ENCODE data around the gene SPRYD4.

The SPRYD4 gene

DNA sequence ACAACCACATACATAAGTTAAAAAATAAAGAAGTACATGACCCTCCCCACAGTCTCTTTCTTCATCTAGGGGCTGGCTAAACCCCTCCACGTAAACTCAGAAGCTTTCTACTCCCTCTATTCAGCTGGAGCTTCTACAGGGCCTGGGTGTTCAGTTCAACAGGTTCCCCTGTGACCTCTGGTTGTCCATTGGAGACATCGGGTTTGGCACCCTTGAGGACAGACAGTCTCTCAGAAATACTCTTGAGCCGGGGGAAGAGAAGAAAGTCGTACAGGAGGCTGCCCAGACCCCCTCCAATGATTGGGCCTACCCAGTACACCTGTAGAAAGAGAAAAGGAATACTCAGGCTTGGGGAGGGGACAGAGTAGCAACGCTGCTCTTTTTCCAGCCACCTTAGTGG is 17.2 kb upstream of the SPRYD4 start:
- peaks cover 18% of the 10 kb centered on the region for H3K4me1 ChIP-seq (ENCODE audit: insufficient read depth, low read length, poor library complexity, severe bottlenecking)
- peaks cover 18% of the 10 kb centered on the region for H3K79me2 ChIP-seq (ENCODE audit: insufficient read depth, low read length)
- TF ChIP-seq EZH2phosphoT487 (IDR thresholded peaks at IDR 0.05; ENCODE audit: borderline replicate concordance): no peak
- TF ChIP-seq, protein P1, sequence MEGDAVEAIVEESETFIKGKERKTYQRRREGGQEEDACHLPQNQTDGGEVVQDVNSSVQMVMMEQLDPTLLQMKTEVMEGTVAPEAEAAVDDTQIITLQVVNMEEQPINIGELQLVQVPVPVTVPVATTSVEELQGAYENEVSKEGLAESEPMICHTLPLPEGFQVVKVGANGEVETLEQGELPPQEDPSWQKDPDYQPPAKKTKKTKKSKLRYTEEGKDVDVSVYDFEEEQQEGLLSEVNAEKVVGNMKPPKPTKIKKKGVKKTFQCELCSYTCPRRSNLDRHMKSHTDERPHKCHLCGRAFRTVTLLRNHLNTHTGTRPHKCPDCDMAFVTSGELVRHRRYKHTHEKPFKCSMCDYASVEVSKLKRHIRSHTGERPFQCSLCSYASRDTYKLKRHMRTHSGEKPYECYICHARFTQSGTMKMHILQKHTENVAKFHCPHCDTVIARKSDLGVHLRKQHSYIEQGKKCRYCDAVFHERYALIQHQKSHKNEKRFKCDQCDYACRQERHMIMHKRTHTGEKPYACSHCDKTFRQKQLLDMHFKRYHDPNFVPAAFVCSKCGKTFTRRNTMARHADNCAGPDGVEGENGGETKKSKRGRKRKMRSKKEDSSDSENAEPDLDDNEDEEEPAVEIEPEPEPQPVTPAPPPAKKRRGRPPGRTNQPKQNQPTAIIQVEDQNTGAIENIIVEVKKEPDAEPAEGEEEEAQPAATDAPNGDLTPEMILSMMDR (conservative IDR thresholded peaks at IDR 0.05; ENCODE audit: low read length): no peak
- H3K36me3 ChIP-seq (ENCODE audit: insufficient read depth, low read length): no peaks in the 10 kb centered on the region
- no peak overlapping the region; the same call in 1 of the 2 replicates for H2AFZ ChIP-seq (ENCODE audit: low read length)
- no peaks in the 10 kb centered on the region for H3K9me2 ChIP-seq (replicated peaks; ENCODE audit: low read depth, low read length)
- H3K4me2 ChIP-seq (ENCODE audit: low read depth, low read length, poor library complexity, severe bottlenecking): no peak overlapping the region
- no peaks in the 10 kb centered on the region for H4K20me1 ChIP-seq (ENCODE audit: insufficient read depth, low read length, poor library complexity, severe bottlenecking)
- H3F3A ChIP-seq (ENCODE audit: low read depth): no peaks in the 10 kb centered on the region
- H3K9ac ChIP-seq (ENCODE audit: low read depth, low read length, poor library complexity, severe bottlenecking): no peak overlapping the region
- H3K27me3 ChIP-seq (ENCODE audit: insufficient read depth, low read length, poor library complexity, severe bottlenecking): no peaks in the 10 kb centered on the region
- no peak overlapping the region for H3K4me3 ChIP-seq (ENCODE audit: low read length, poor library complexity, severe bottlenecking)
- H3K9me3 ChIP-seq (ENCODE audit: insufficient read depth, low read depth, low read length): no peaks in the 10 kb centered on the region

DNA sequence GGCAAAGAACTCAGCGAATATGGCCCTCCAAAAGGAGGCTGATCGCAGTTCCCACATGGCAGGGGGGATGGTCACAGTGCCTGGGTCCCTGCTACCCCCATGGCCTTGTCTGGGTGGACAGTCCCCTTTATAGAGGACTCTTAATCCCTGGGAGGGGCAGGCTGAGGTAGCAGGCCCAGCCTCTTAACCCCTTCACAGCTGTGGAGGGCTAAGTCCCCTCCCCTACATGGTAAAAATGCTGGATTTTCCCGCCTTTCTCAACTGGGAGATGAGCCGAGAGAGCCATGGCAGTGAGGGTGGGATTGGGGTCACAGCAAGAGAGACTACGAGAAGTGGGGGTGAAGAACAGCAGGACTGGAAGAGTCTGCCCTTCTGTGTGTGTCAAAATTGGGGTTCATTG is 13.8 kb upstream of the SPRYD4 start, which contains the start of gene MIP:
Gene MIP (minus strand): TSS at position 101 of the 400 bp plus-strand sequence. CDS start 44 bp downstream, at position 57.
- no peaks in the 10 kb centered on the region for H3K9me3 ChIP-seq (ENCODE audit: insufficient read depth, low read depth, low read length)

DNA sequence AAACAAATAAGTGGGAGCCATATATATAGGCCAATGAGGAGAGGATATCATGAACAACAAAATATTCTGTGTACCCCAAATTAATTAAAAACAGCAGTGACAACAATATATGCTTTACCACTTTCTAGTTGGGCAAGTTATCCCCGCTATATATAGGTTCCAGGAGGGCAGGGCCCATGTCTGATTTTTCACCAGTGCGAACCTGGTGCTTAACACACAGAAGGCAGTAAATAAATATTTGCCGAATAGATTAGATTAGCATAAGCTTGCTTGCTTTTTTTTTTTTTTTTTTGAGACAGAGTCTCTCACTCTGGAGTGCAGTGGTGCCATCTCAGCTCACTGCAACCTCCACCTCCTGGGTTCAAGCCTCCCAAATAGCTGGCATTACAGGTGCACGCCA is 10.6 kb upstream of the SPRYD4 start:
- H4K20me1 ChIP-seq (ENCODE audit: insufficient read depth, low read length, poor library complexity, severe bottlenecking): no peaks in the 10 kb centered on the region
- H2AFZ ChIP-seq (ENCODE audit: low read length): no peak overlapping the region
- no peaks in the 10 kb centered on the region for H3K79me2 ChIP-seq (ENCODE audit: insufficient read depth, low read length)
- no peaks in the 10 kb centered on the region for H3K36me3 ChIP-seq (ENCODE audit: insufficient read depth, low read length)
- TF ChIP-seq EZH2phosphoT487 (IDR thresholded peaks at IDR 0.05; ENCODE audit: borderline replicate concordance): no peak
- TF ChIP-seq, protein P1 (conservative IDR thresholded peaks at IDR 0.05; ENCODE audit: low read length): no peak
- H3K4me1 ChIP-seq (ENCODE audit: insufficient read depth, low read length, poor library complexity, severe bottlenecking): no peaks in the 10 kb centered on the region
- H3K4me3 ChIP-seq (ENCODE audit: low read length, poor library complexity, severe bottlenecking): no peak overlapping the region
- no peaks in the 10 kb centered on the region for H3K27me3 ChIP-seq (ENCODE audit: insufficient read depth, low read length, poor library complexity, severe bottlenecking)
- H3K4me2 ChIP-seq (ENCODE audit: low read depth, low read length, poor library complexity, severe bottlenecking): no peak overlapping the region
- H3F3A ChIP-seq (ENCODE audit: low read depth): no peaks in the 10 kb centered on the region
- no peaks in the 10 kb centered on the region for H3K9me2 ChIP-seq (replicated peaks; ENCODE audit: low read depth, low read length)
- no peak overlapping the region for H3K9ac ChIP-seq (ENCODE audit: low read depth, low read length, poor library complexity, severe bottlenecking)
- H3K9me3 ChIP-seq (ENCODE audit: insufficient read depth, low read depth, low read length): no peaks in the 10 kb centered on the region

More for the DNA sequence above, 13.8 kb upstream of the SPRYD4 start, which contains the start of gene MIP:
- no peaks in the 10 kb centered on the region for H3K9me2 ChIP-seq (replicated peaks; ENCODE audit: low read depth, low read length)
- H3K36me3 ChIP-seq (ENCODE audit: insufficient read depth, low read length): no peaks in the 10 kb centered on the region
- no peak within 1 kb of the TSS for H3K4me3 ChIP-seq (ENCODE audit: low read length, poor library complexity, severe bottlenecking)
- no peak within 1 kb of the TSS for H3K4me2 ChIP-seq (ENCODE audit: low read depth, low read length, poor library complexity, severe bottlenecking)
- no peak for TF ChIP-seq EZH2phosphoT487 (IDR thresholded peaks at IDR 0.05; ENCODE audit: borderline replicate concordance)
- TF ChIP-seq, protein P1 (conservative IDR thresholded peaks at IDR 0.05; ENCODE audit: low read length): no peak
- no peaks in the 10 kb centered on the region for H3F3A ChIP-seq (ENCODE audit: low read depth)
- H3K9ac ChIP-seq (ENCODE audit: low read depth, low read length, poor library complexity, severe bottlenecking): no peak within 1 kb of the TSS
- H3K4me1 ChIP-seq (ENCODE audit: insufficient read depth, low read length, poor library complexity, severe bottlenecking): peaks cover 5% of the 10 kb centered on the region
- no peaks in the 10 kb centered on the region for H3K79me2 ChIP-seq (ENCODE audit: insufficient read depth, low read length)
- H2AFZ ChIP-seq (ENCODE audit: low read length): no peak within 1 kb of the TSS
- H3K27me3 ChIP-seq (ENCODE audit: insufficient read depth, low read length, poor library complexity, severe bottlenecking): no peaks in the 10 kb centered on the region
- H4K20me1 ChIP-seq (ENCODE audit: insufficient read depth, low read length, poor library complexity, severe bottlenecking): no peaks in the 10 kb centered on the region

Data from Loucy (cell line).